ENCODE results near the gene SLC49A3. TPM values are rescaled to one million over a fixed set of nuclear protein-coding genes. Genes with fewer than 3 reads are reported as not detected.

Gene SLC49A3
- total RNA-seq, 2 experiments from 2014 or later, result 0.23 TPM; not detected in 1

DNA sequence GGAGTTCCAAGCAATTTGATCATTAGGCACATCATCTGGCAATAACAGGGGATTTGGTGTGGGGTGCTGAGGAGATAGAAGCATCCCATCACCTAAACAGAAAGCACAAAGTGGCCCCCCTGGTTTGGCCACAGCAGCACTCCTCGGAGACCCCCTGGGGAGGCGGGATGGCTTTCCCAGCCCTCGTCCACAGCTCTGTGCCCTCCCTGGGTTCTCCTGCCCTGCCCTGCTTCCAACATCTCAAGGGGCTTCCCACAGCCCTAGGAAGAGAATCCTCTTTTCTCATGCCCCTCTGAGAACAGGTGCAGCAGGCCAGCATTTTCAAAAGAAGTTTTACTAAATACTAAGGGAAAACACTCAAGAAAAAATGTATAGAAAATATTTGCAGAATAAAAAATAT is 27.7 kb downstream of the SLC49A3 start:
- H3K27me3 Mint-ChIP-seq, result no peaks in the 10 kb centered on the region
- H3K4me1 Mint-ChIP-seq (ENCODE audit: low read depth), result peaks cover 21% of the 10 kb centered on the region
- H3K9me3 Mint-ChIP-seq, result no peaks in the 10 kb centered on the region
- ATAC-seq, result no peak
- no peak overlapping the region for H3K4me3 Mint-ChIP-seq
- H3K36me3 Mint-ChIP-seq (ENCODE audit: low read depth), result peaks cover 8% of the 10 kb centered on the region
- TF ChIP-seq, protein P1, sequence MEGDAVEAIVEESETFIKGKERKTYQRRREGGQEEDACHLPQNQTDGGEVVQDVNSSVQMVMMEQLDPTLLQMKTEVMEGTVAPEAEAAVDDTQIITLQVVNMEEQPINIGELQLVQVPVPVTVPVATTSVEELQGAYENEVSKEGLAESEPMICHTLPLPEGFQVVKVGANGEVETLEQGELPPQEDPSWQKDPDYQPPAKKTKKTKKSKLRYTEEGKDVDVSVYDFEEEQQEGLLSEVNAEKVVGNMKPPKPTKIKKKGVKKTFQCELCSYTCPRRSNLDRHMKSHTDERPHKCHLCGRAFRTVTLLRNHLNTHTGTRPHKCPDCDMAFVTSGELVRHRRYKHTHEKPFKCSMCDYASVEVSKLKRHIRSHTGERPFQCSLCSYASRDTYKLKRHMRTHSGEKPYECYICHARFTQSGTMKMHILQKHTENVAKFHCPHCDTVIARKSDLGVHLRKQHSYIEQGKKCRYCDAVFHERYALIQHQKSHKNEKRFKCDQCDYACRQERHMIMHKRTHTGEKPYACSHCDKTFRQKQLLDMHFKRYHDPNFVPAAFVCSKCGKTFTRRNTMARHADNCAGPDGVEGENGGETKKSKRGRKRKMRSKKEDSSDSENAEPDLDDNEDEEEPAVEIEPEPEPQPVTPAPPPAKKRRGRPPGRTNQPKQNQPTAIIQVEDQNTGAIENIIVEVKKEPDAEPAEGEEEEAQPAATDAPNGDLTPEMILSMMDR (IDR thresholded peaks at IDR 0.05), result no peak
- H3K27ac Mint-ChIP-seq, result no peak overlapping the region
- ChIA-PET CTCF (no interaction called here), POLR2A (no interaction called here)
- intact Hi-C loops (cut with micrococcal nuclease), result no loop called here
- DNase-seq, result no peak

DNA sequence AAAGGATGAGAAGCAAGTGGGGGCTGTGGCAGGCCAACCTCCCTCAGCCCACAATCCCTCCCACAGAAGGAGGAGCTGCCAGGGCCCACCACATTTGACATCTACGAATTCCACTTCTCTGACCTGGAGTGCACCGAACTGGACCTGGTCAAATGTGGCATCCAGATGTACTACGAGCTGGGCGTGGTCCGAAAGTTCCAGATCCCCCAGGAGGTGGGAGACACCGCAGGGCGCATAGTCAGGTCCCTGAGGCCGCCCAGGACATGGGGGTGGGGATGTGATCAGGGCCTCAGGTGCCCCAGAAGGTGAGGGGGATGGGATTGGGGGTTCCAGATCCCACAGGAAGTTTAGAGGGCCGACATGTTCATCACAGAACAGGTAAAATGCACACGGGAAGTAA is 28.6 kb downstream of the SLC49A3 start:
- CTCF ChIA-PET, result no interaction called here
- DNase-seq (no peak), ATAC-seq (no peak)
- H3K27ac Mint-ChIP-seq, result no peak overlapping the region
- peaks cover 18% of the 10 kb centered on the region for H3K4me1 Mint-ChIP-seq (ENCODE audit: low read depth)
- intact Hi-C loops (cut with micrococcal nuclease), result no loop called here
- no peaks in the 10 kb centered on the region for H3K27me3 Mint-ChIP-seq
- POLR2A ChIA-PET, result no interaction called here
- no peak overlapping the region for H3K4me3 Mint-ChIP-seq
- TF ChIP-seq, protein P1 (IDR thresholded peaks at IDR 0.05), result no peak
- H3K36me3 Mint-ChIP-seq (ENCODE audit: low read depth), result peaks cover 8% of the 10 kb centered on the region
- H3K9me3 Mint-ChIP-seq, result no peaks in the 10 kb centered on the region

GRCh38 chr4:659851-660250 is 29.1 kb downstream of the SLC49A3 start:
- CTCF ChIA-PET, result no interaction called here
- TF ChIP-seq, protein P1 (IDR thresholded peaks at IDR 0.05), result no peak
- peaks cover 14% of the 10 kb centered on the region for H3K4me1 Mint-ChIP-seq (ENCODE audit: low read depth)
- no peak for DNase-seq
- H3K4me3 Mint-ChIP-seq, result no peak overlapping the region
- intact Hi-C loops (cut with micrococcal nuclease), result no loop called here
- peaks cover 8% of the 10 kb centered on the region for H3K36me3 Mint-ChIP-seq (ENCODE audit: low read depth)
- POLR2A ChIA-PET, result no interaction called here
- ATAC-seq, result no peak
- H3K27me3 Mint-ChIP-seq, result no peaks in the 10 kb centered on the region
- no peak overlapping the region for H3K27ac Mint-ChIP-seq
- no peaks in the 10 kb centered on the region for H3K9me3 Mint-ChIP-seq

DNA sequence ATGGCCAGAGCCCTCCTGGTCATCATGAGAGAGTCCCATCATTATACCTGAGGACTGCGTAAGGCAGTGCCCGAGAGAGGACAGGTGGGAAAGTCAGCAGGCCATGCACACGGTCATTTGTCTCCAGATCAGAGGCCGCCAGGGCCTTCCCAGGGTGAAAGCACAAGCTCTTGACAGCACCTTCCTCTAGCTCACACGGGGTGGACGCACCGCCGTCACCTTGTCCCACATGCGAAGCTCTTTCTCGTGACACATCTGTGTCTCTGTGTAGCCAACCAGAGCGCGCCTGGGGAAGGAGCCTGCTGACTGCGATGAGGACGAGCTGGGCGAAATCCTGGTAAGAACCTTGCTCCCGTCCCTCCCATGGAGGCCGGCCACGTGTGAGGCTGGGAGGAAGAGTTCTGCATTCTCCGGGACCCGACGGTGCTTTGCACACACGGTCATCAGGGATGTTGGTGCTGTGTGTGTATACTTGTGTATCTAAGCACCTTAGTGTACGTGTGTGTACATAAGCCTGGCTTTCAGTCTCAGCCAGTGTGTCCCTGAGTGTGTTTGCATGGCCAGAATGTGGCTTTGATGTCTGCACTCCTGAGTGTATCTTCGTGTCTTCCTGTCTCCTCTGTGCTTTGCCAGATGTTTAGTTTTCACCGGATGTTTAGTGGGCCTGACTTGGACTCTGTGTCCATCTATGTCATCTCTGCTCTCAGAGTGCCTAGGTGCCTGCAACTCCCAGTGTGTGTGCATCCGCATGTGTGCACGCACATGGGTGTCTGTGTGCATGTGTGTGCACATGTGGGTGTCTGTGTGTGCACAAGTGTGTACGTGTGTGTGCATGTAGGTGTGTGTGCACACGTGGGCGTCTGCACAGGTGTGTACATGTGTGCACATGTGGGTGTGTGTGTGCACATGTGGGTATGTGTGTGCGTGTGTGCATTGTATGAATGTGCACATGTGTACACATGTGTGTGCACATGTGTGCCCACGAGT is 30.0 kb downstream of the SLC49A3 start:
- H3K4me3 Mint-ChIP-seq, result no peak overlapping the region
- TF ChIP-seq, protein P1 (IDR thresholded peaks at IDR 0.05), result no peak
- peaks cover 5% of the 10 kb centered on the region for H3K36me3 Mint-ChIP-seq (ENCODE audit: low read depth)
- H3K9me3 Mint-ChIP-seq, result no peaks in the 10 kb centered on the region
- POLR2A ChIA-PET, result no interaction called here
- ATAC-seq (no peak), DNase-seq (no peak)
- peaks cover 8% of the 10 kb centered on the region for H3K4me1 Mint-ChIP-seq (ENCODE audit: low read depth)
- intact Hi-C loops (cut with micrococcal nuclease), result no loop called here
- no peak overlapping the region for H3K27ac Mint-ChIP-seq
- CTCF ChIA-PET, result no interaction called here
- H3K27me3 Mint-ChIP-seq, result no peaks in the 10 kb centered on the region

Measured in activated CD8-positive, alpha-beta T cell treated with anti-CD3 and anti-CD28 coated beads for 36 hours (primary cell).